Measurements from ENCODE around the gene LIMS4. TPM values are rescaled to one million over a fixed set of nuclear protein-coding genes. Genes with fewer than 3 reads are reported as not detected.

Gene LIMS4
- total RNA-seq, 2 experiments from 2014 or later: 3.1 to 3.3 TPM

Other genes with a start within 250 kb of the LIMS4 start
- 1 to 10 TPM; 5.1 to 9.4 TPM for gene RGPD6, start 104.4 kb upstream of the LIMS4 start, total RNA-seq
- gene BUB1, start 205.2 kb upstream of the LIMS4 start, total RNA-seq: 100 to 1,000 TPM in 1 of 2 experiments, 10 to 100 TPM in 1; 90.8 to 102 TPM